ENCODE data around the gene GMDS.

Gene GMDS

GRCh38 chr6:2185466-2185865, 59.9 kb downstream of the GMDS start:
- no peak for DNase-seq (ENCODE audit: low spot score)
- TF ChIP-seq CTCF (IDR thresholded peaks at IDR 0.05; ENCODE audit: extremely low read depth, missing control alignments): no peak

GRCh38 chr6:2184700-2185455, 60.5 kb downstream of the GMDS start:
- DNase-seq (ENCODE audit: low spot score): no peak
- TF ChIP-seq CTCF (IDR thresholded peaks at IDR 0.05; ENCODE audit: extremely low read depth, missing control alignments): no peak

GRCh38 chr6:2183752-2184151, 61.7 kb downstream of the GMDS start:
- DNase-seq (ENCODE audit: low spot score): no peak
- TF ChIP-seq CTCF (IDR thresholded peaks at IDR 0.05; ENCODE audit: extremely low read depth, missing control alignments): no peak

- no peak for DNase-seq (ENCODE audit: low spot score)
- no peak for TF ChIP-seq CTCF (IDR thresholded peaks at IDR 0.05; ENCODE audit: extremely low read depth, missing control alignments)
These were observed 62.2 kb downstream of the GMDS start for GRCh38 chr6:2183246-2183645.

- TF ChIP-seq CTCF (IDR thresholded peaks at IDR 0.05; ENCODE audit: extremely low read depth, missing control alignments): no peak
- DNase-seq (ENCODE audit: low spot score): no peak
These were observed 63.2 kb downstream of the GMDS start for GRCh38 chr6:2182251-2182650.

- TF ChIP-seq CTCF (IDR thresholded peaks at IDR 0.05; ENCODE audit: extremely low read depth, missing control alignments): no peak
- no peak for DNase-seq (ENCODE audit: low spot score)
These were observed 63.8 kb downstream of the GMDS start for GRCh38 chr6:2181567-2181966.

GRCh38 chr6:2179950-2180349, 65.5 kb downstream of the GMDS start:
- DNase-seq (ENCODE audit: low spot score): no peak

More at GRCh38 chr6:2179950-2180349, 65.5 kb downstream of the GMDS start:
- TF ChIP-seq CTCF (IDR thresholded peaks at IDR 0.05; ENCODE audit: extremely low read depth, missing control alignments): no peak

Data from GM20000 (cell line).